Measurements from ENCODE around the gene COL8A2. TPM values are rescaled to one million over a fixed set of nuclear protein-coding genes. Genes with fewer than 3 reads are reported as not detected.

The COL8A2 gene
- total RNA-seq, 1 donor from 2014 or later, result 110 TPM

DNA sequence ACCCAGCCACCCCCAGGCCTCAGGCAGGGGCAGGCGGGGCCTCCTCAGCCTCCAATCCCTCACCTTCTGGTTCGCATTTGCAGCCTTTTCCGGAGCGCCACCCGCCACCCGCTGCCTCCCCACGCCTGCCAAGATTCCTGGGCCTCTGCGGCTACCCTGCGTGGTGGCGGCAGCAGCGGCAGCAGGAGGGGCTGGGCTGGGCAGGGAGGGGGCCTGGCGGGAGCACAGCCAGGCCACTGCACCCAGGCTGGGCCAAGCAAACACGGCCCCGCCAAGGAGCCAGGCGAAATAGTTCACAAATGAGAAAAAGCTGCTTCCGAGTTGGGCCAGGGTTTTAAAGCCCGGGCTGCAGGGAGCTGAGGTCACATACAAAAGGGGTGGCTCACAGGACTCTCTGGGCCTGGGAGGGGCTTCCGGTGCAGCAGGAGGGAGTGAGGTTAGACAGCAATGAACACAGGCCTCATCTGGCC lies 9.8 kb downstream of the COL8A2 start:
- peak; percentile 88 for DNase-seq (ENCODE audit: low spot score)

DNA sequence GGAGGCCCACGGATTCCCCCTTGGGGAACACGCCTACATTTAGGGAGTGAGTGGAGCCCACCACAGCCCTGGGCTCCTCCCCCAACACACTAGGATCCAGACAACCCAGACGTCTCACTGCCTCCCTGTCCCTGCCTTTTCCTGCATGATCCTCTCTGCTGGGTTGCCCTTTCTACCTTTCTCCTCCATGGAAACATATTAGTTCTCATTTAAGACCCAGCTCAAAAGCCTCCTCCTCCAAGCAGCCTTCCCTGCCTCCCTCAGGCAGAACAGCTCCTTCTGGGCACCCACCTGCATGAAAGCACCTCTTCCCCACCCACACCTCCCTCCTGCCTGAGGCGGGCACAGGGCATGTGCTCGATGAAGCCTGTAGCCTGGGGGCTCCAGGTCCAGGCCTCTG lies 10.7 kb downstream of the COL8A2 start:
- DNase-seq (ENCODE audit: low spot score), result no peak

DNA sequence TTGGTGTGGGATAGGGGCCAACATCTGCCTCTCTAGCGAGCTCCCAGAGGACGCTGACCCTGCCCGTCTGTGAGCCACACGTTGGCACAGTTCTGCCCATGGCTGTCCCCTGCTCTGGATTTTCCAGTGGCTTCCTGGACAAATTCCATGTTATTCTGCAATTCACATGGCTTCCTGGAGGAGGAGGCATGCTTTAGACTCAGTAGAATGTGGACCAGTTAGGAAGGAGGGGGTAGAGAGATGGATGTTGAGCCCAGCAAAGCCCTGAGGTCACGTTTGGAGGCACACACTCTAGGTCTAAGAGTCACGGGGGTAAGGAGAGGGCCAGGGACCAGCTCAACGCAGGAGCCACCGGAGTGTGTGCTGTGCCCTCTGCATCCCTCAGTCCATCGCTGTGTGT lies 12.2 kb downstream of the COL8A2 start:
- DNase-seq (ENCODE audit: low spot score), result no peak

DNA sequence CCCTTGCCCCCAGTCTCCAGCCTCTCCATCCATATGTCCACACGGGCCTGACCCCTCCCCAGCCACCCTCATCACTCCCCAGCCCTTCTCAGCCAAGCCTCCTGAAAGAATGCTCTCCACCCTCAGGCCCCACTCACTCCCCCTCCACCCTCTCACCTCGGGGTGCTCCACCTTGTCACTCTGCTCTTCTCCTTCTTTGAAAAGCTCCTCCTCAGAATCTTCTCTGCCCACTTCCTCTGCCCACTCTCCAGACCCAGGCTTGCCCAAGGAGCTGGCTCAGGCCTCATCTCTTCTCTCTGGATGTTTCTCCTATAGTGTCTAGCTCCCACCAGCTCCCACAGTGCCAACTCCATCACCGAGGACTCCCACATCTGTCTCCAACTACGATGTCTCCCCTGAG lies 13.9 kb downstream of the COL8A2 start:
- no peak for DNase-seq (ENCODE audit: low spot score)

DNA sequence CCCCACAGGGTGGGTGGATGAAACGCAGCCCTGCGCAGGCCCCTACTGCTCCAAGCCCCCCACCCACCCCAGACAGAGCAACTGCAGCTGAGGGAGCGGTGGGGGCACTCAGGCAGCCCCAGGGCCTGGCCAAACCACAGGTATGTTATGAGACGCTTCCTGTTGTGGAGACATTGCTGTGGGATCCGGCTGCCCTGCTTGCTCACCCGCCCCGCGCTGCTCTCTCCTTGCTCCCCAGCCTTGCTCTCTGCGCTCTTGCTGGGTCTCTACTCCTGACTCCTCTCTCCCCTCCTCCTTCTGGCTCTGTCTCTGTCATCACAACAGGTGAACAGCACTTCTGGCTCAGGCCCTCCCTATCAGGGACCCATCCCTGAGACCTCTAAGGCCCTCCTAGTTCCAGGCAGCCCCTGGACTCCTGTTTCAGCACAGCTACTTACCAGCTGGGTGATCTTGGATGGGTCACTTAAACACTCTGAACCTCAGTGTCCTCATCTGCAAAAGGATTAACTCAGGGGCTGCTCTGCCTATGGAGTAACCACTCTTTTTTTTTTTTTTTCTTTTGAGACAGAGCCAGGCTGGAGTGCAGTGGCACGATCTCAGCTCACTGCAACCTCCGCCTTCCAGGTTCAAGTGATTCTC lies 15.9 kb downstream of the COL8A2 start:
- no peak for DNase-seq (ENCODE audit: low spot score)

DNA sequence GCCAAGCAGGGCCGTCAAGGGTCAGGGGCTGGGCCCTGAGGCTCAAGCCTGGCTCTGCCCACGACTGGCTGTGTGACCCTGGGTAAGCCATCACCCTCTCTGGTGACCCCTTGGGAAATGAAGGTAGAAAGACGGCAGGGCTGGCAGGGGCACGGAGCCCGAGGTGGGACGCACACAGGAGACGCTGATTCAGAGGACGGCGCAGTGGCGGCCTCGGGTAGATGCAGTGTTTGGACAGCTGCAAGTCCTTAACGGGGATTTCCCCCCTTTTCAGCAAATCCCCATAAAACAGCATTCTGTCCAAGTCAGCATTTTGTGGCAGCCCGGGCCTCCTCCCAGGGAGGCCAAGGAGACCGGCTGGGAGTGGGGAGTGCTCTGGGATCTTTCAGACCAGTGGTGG lies 16.7 kb downstream of the COL8A2 start:
- DNase-seq (ENCODE audit: low spot score), result peak; percentile 85

DNA sequence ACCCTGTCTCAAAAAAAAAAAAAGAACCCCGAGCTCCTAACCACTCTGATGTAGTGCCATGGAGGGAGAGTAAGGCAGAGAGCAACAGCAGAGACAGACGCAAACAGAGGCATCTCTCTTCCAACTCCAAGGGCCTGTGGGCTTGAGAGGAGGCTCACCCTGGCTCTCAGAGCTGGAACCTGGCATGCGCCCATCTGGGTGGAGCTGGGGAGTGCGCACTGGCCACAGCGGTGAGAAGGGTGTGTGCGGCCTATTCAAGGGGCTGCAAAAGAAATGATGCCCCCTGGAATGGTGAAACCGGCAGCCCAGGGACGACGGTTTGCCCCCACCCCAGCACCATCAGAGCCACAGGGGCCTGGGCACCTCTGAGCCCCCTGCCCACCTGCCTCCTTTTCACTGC lies 17.6 kb downstream of the COL8A2 start:
- DNase-seq (ENCODE audit: low spot score), result no peak

DNA sequence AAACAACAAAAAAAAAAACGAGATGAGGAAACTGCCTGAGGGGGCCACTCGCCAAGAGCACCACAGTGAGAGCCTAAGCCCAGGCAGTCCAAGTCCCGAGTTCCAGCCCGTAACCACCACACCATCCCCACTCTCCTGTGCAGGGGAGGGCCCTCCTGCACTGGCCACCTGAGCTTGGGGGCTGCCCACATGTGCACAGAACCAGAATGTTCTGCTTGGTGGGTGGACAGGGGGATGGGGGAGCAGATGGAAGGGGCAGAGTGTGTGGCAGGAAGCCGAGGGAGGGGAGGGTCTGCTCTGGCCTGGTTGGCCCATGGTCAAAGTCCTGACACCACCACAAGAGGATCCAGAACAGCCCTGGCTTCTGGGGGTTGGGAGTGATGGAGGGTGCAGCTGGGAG lies 18.8 kb downstream of the COL8A2 start:
- no peak for DNase-seq (ENCODE audit: low spot score)

DNA sequence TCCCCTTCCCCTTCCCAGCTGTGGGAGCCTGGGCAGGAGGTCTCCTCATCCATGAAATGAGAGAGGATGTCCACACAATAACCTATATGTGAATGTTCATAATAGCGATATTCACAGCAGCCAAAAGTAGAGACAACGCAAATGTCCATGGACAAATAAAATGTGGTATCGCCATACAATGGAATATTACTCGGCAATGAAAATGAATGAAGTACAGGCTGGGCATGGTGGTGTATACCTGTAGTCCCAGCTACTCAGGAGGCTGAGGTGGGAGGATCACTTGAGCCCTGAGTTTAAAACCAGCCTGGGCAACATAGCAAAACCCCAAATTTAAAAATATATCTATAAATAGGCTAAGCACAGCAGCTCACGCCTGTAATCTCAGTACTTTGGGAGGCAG lies 23.5 kb downstream of the COL8A2 start:
- no peak for DNase-seq (ENCODE audit: low spot score)

DNA sequence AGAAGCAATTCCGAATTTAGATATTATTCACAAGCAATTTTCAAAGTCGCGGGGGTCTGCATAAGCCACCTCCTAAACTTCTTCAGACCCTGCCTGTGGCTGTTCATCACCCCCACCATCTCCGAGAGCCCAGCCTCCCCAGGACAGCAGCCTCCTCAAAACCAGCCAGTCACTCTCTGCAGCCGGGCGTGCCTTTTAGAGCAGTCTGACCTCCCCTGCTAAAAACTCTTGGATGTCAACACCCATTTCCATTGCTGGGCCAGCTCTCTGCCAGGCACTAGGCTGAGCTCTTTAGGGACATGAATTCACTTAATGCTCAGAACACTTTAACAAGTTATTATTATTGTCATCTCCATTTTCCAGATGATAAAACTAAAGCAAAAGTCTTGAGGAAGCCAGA lies 24.6 kb downstream of the COL8A2 start:
- no peak for DNase-seq (ENCODE audit: low spot score)

DNA sequence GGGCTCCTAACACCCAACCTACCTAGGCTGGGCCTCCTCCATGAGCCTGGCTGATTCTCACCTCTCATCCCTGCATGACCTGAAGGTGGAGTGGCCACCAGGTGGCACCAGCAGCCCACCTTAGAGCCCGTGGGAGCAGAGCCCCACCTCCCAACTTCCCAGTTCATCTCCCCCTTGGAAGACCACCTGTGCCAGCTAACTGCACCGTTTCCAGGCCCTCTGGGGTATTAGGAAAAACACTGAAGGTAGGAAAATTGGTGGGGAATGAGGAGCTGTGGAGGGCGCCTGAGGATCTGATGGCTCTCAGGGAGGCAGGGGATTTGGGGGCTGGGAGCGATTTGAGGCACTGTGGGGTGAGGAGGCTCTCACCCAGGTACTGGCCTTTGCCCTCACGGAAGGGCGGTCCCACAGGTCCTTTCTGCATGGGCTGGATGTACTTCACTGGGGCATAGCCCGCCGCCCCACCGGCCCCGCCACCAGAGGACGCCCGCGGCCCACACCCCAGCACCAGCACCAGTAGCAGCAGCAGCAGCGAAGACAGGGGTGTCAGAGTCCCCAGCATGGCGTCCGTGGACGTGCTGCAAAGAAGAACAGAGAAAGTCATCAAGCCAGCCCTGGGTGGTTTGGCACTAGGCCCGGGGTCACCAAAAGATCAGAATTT lies 25.2 kb downstream of the COL8A2 start:
- DNase-seq (ENCODE audit: low spot score), result peak; percentile 77

DNA sequence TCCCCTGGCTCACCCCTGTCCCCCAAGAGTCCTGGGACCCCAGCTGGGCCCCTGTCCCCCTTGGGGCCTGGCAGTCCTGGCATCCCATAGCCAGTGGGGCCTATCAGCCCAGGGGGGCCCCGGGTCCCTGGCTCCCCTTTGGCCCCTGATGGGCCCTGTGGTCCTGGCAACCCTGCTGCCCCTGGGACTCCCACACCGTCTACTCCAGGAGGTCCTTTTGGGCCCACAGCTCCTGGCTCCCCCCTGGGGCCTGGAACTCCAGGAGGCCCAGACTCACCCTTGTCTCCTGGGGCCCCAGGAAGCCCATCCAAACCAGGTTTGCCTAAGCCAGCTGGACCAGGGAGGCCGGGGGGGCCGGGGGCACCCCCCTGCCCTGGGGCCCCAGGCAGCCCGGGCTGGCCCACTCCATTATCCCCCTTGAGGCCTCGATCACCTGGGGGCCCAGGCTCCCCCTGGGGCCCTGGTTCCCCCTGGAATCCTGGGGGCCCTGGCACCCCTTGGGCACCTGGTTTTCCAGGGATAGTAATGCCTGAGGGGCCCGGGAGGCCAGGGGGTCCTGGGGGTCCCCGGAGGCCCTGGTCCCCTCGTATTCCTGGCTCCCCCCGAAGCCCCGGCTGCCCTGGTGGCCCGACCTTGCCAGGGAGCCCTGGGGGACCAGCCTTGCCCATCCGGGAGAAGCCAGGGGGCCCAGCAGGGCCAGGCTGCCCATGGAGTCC lies 26.2 kb downstream of the COL8A2 start:
- DNase-seq (ENCODE audit: low spot score), result no peak

DNA sequence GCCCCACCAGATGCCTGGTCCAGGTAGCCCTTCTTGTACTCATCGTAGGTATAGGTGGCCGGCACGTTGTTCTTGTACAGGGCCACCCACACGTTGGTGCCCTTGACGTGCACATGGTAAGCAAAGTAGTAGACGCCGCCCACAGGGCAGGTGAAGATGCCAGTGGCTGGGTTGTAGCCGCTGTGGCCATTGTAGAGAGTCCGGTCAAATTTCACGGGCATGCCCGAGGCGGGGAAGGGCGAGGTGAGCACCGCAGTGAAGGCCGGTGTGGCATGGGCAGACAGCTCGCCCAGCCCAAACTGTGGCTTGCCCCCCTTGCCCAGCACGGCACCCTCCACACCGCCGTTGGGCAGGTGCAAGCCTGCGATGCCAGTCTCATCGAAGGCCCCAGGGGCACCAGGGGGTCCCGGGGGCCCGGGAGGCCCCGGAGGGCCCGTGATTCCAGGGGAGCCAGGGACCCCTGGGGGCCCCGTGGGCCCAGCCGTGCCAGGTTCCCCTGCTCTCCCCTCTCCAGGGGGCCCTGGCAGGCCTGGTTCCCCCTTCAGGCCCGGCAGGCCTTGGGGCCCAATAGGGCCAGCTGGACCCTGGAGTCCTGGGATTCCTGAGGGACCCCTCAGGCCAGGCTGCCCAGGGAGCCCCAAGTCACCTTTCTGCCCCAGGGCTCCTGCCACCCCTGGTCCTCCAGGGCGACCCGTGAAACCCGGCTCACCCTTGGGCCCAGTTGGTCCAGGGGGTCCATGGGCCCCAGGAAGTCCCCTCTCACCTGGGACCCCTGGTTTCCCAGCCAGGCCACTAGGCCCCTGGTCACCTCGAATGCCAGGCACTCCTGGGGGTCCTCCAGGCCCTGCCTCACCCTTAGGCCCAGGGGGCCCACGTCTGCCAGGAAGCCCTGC lies 27.1 kb downstream of the COL8A2 start:
- no peak for DNase-seq (ENCODE audit: low spot score)

DNA sequence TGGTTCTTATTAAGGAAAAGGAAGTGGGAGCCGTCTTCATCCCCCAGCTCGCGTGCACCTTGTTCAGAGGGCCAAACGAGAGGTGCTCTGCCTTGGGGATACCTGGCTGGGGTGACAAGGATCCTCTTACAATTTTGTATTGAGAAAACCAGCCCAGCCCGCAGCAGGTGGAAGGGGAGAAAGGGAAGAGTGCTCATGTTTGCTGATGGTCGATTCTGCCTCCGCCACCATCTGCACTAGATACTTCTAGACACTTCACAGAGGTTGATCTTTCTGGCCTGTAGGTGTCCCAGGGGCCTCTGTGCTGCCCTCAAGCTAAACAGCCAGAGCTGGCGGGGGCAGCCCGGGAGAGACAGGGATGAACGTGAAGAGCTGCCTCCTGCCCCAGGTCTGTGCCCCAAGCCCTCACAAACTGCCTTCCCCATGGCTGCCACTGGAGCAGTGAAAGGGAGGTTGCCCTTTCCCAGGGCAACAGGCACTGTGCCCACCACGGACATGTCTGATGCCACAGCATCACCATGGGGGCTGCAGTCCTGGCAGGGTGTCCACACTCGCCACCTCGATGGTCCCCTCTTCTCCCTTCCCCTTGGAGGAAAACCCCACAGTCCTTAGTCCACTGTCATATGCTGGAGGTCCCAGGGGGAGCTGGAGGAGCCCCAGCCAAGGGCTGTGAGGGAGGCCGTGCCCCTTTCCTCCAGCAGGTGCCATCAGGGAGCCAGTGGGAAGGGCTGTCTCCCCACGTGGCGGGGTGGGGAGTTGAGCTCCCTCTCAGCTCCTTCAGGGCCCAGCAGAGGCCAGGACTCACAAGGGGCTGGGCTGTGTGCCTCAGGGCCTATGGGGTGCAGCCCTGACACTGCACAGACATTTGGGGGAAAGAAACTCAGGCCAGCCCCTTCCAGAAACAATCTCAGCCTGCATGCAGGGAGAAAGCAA lies 28.3 kb downstream of the COL8A2 start:
- no peak for DNase-seq (ENCODE audit: low spot score)

DNA sequence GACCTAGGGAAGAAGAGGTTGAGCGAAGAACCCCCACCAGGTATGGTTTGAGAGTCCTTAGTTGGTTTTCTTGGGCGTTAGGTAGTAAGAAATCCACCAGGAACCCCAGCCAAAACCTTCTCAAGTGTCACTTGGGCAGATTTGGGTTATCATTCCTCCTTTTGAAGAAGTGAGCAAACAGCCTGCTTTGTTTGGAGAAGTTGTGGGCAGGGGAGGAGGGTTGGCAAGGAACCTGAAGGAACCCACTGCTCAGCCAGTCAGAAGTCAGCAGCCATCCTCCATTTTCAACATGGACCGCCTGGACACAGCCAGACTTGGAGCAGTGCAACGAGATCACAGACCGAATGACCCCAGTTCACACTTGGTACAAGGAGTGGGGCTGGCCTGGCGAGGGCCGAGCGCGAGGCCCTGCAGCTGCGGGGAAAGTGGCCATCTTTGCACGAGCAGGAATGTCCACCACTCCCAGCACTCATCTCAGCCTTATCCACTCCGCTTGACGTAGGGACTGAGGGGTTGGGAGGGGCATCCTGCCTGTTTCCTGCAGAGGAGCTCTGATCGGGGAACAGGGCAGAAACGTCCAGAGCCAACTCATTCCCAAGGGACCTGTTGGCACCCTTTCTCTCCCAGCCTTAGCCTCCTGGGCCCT lies 29.1 kb downstream of the COL8A2 start:
- DNase-seq (ENCODE audit: low spot score), result no peak

DNA sequence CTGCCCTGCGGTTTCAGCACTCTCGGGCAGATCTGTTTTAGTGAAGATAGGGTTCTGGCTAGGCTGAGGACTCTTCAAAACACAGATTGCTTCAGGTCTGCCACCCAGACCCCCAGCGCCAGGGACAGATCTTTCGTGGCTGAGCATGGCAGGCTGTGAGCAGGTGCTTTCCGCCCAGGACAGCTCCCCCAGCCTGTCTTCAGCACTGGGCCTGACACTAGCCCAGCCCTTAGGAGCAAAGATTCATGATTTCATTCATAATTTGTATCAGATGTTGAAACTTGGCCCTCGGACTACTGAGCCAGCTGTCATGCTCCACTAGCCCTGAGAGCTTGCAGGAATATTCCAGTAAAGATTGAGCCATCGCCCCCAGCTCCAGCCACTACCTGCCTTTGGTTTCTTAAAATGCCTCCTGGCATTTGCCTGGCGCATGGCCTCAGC lies 30.4 kb downstream of the COL8A2 start:
- DNase-seq (ENCODE audit: low spot score), result no peak

DNA sequence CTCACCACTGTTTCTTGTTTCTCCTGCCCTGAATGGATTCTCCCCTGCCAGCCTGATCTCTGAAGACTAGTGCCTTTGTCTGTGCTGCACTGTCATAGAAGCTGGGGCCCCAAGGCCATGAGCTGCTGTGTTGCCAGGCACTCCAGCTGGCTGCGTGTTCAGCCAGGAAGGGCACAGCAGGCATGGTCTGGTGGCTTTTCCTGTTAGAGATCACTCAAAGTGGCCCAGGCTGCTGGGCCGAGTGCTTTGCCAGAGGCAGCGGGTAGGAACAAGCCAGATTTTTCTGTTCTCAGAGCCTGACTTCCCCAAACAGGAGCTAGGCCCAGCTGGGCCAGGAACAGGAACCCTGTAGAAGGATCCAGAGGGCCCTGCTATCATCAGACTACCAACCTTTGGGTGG lies 31.1 kb downstream of the COL8A2 start:
- DNase-seq (ENCODE audit: low spot score), result no peak

DNA sequence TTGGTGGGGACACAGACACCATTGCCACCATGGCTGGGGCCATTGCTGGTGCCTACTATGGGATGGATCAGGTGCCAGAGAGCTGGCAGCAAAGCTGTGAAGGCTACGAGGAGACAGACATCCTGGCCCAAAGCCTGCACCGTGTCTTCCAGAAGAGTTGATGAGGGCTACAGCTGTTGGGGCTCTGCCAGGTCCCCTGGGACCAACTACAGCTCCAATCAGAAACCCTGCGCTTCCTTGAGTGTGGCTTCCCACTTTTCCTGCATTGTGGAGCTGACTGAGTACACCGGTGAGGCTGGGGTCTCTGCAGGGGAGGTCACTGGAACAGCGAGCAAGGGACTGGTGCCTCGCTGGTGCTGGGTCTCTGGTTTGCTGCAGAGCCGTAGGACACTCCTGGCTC lies 31.8 kb downstream of the COL8A2 start:
- no peak for DNase-seq (ENCODE audit: low spot score)

DNA sequence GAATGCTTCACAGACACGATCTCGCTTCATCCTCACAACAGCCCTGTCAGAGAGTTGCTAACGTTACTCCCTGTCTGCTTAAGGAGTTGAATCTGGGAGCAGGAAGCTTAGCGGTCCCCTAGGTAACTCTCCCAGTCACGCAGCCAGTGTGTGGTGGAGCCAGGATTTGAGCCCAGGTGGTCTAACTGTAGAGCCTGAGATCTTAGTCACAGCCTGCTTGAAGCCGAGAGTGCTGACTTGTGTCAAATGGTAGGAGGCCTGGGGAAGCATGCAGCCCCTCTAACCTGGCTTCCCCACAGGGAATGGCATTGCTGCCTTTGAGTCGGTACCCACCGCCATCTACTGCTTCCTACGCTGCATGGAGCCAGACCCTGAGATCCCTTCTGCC lies 32.2 kb downstream of the COL8A2 start:
- DNase-seq (ENCODE audit: low spot score), result no peak

DNA sequence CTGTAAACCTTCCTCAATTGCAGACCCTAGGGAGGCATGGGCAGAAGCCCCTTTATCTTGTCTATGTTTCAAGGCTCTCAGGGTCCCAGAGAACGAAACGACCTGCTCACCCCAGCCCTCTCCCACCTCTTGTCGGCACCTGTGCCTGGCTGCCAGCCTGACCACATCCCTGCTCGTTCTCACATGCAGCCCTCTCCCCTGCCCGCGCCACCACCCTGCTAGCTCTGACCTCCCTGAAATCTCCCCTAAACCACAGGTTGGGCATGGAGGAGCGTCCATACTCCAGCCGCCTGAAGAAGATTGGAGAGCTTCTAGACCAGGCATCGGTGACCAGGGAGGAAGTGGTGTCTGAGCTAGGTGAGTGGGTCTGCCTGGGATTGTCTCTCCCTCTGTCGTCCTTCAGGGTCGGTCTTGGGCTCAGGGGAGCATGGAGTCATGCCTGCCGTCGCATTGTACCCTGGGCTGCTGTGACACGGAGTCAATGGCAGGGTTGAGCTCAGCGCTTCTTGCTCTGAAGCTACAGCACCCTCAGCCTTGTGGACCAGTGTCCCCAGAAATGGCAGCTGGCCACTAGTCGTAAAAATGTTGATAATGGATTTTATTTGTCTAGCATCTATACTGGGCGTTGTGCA lies 32.7 kb downstream of the COL8A2 start:
- no peak for DNase-seq (ENCODE audit: low spot score)
